HG02938 (cell line): ENCODE results near the gene PSMG1.
"Not testable (repeated sequence)": the region's sequence is repeated elsewhere in the genome, so short reads cannot be mapped to it uniquely, and the experiment has no call there.

Experiments used
- ATAC-seq: cut with Tn5 transposase; IDR thresholded peaks from one replicate; pipeline ENCODE4 v1.9.1; 2021; ENCODE audit warnings: mild to moderate bottlenecking, moderate library complexity; ENCODE audit not compliant: unreplicated experiment

Gene PSMG1

DNA sequence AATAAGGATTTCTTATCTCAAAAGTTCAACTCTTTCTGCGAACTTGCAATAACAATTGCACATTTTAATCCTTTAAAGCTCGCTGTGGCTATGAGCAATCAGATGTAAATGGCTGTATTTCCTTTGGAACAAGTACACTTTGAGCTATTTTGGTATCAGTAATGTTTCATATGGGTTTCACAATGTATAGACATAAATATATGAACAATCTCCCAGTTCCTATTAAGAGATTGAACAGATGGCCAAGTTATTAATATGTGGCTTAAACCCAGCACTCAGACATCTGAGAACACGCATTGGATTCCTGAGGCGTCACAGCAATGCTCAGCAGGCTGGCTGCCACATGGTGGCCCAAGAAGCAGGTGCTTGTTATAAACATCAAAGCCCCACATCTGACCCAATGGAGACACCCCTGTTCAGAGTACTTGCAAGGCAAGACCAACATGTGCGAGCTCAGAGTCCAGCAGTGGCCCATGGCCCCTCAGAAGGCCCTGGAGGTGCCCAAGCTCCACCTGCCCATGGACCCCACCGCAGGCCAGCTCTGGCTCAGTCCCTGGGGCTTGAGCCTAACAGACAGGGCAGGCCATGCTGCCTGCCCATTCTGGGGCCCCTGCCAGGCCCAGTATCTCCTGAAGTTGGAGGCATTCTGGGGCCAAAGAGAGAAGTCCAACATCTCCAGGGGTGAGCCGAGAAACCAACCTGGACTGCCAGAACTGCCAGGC, 23.7 kb downstream of the PSMG1 start:
- no peak for ATAC-seq

DNA sequence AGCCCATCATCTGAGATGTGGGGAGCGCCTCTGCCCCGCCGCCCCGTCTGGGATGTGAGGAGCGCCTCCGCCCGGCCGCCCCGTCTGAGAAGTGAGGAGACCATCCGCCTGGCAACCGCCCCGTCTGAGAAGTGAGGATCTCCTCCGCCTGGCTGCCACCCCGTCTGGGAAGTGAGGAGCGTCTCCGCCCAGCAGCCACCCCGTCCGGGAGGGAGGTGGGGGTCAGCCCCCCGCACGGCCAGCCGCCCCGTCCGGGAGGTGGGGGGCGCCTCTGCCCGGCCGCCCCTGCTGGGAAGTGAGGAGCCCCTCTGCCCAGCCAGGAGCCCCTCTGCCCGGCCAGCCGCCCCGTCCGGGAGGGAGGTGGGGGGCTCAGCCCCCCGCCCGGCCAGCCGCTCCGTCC, 26.0 kb downstream of the PSMG1 start:
- ATAC-seq = not testable (repeated sequence)

DNA sequence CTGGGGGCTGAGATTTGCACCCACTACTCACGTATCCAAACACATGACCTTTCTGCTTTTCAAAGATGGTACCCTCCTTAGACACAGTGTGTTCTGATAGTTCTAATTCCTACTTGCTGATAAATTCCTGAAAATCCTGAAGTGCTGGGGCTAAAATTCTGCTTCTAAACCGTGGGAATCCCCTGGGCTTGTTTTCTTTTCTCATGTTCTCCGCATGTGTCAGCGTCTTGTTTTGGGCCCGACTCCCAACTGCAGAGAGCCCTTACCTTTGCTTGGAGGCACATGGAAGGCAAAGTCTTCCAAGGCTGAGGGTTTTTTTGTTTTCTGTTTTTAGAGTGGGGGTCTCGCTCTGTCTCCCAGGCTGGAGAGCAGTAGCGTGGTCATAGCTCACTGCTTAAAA, 27.2 kb downstream of the PSMG1 start:
- no peak for ATAC-seq

DNA sequence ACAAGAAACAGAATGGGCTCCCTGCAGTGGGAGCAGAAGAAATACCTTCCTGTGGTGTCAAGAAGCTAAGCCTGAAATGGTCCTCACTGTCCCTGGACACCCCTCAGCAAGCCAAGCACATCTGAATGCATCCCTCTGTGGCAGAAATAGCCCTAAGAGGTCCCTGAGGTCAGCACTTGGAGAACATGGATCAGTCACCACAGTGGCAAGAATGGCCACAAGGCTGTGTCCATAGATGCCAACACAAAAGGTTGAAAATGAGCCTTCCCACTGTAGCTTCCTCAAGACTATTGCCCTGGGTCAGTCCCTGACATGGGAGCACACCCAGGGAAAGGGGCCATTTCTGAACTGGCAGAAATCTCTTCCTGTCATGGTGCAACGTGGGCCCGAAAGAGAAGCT, 27.7 kb downstream of the PSMG1 start:
- ATAC-seq = no peak

DNA sequence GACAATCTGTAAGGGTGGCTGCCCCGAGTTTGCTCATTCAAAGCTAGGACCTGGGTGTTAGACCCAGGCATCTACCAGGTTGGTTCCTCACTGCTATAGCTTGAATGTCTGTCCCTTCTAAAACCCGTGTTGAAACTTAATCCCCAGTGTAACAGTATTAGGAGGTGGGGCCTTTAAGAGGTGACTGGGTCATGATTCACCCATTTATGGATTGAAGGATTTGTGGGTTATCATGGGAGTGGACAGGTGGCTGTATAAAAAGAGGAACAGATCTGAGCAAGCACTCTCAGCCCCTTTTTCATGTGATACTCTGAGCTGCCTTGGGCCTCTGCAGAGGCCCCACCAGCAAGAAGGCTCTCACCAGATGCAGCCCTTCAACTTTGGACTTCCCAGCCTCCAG, 29.4 kb downstream of the PSMG1 start:
- no peak for ATAC-seq

DNA sequence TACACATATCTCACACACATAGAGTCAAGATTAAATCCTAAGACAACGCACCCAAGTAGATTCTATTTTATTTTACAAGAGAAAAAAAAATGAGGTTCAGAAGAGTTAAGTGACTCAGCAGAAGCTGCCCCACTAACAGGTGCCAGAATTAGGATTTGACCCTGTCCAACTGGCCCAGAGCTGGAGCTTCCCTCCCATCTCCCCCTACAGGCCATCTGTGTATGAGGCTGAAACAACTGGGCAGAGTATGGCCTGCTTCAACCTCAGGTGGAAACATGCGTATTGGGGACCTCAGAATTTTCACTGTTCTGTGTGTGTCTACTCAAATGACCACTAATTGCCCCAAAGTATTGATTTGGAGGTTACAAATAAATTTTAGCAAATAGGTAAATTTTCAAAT, 29.9 kb downstream of the PSMG1 start:
- no peak for ATAC-seq

DNA sequence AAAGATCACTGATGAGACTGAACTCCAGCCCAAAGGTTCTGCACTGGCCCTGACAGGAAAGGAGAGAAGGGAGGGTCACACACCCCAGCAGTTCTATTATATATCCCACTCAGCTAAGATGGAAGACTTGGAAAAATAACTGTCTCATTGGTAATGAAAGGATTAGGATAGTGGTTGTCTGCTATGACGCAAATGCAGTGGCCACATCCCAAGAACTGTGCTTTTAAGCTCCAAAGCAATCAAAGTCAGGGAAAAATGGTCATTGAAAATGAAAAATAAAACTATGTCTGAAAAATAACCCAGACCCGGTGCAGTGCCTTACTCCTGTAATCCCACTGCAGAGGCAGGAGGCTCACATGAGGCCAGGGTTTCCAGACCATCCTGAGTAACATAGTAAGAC, 31.0 kb downstream of the PSMG1 start:
- no peak for ATAC-seq

DNA sequence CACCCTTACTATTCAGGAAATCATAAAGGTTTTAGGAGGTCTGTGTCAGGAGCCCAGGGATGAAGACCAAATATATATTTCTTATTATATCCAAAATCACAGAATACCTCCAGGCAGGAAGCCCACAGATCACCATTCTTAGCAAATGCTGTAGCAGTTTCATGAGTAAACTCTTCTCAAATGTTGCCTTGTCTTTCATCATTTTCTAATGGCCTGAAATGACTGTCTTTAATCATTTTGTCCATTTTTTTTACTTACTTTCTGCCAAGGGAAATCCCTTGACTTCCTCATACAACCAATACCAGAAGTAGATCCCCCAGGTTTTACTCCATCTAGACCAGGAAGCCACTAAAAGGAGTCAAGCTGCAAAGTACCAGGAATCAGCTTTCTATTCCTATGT, 32.4 kb downstream of the PSMG1 start:
- ATAC-seq = no peak

DNA sequence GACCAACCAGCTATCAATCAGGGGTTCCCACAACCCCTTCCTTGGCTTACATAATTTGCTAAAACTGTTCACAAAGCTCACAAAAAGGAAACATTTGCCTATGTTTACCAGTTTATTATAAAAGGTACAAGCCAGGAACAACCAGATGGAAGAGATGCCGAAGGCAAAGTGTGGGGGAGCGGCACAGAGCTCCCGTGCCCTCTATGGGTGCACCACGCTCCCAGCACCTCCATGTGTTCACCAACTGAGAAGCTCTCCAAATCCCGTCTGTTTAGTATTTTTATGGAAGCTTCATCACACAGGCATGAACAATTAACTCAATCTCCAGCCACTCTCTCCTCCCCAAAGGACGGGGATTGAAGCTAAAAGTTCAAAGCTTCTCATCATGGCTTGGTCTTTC, 32.9 kb downstream of the PSMG1 start:
- ATAC-seq = no peak

DNA sequence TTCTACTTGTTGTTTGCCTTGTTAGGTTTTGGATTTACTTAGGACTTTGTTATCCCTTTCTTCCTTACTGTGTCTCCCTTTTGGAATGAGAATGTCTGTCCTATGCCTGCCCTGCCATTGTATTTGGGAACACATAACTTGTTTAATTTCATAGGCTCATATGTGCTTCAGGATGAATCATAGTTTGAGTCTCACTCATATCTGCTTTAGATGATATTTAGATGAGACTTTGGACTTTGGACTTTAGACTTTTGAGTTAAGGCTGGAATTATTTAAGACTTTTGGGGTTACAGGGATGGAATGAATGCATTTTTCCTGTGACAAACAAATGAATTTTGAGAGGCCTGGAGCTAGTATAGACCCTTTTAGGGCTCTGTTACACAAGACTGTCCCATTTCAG, 33.4 kb downstream of the PSMG1 start:
- ATAC-seq = no peak

DNA sequence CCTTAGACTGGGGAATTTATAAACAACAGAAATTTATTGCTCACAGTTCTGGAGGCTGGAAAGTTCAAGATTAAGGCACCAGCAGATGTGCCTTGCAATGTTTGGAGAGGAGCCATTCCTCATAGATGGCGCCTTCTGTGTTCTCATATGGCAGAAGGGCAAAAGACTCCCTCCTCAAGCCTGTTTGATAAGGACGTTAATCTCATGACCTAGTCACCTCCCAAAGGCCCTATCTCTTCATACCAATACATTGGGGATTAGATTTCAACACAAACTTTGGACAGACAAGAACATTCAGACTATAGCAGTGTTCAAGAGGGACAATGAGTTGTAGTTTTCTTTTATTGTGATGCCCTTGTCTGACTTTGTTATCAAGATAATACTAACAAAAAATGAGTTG, 34.3 kb downstream of the PSMG1 start:
- ATAC-seq = no peak

DNA sequence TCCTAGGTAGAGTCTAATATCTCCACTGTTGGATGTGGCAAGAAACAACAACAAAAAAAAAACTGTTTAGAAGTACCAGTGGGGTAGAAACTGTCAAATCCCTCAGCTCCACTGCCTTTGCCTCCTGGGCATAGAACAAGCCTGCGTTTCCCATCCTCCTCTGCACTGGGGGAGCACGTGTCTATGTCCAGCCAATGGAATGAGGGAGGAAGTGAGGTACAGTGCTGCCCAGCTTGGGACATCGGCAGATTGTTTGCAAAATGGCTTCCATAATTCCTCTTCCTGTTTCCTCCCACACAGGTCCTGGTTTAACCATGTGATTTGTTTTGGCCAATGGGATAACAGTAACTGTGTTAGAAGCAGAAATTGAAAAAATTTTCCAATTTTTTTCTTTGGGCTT, 39.1 kb downstream of the PSMG1 start:
- no peak for ATAC-seq

DNA sequence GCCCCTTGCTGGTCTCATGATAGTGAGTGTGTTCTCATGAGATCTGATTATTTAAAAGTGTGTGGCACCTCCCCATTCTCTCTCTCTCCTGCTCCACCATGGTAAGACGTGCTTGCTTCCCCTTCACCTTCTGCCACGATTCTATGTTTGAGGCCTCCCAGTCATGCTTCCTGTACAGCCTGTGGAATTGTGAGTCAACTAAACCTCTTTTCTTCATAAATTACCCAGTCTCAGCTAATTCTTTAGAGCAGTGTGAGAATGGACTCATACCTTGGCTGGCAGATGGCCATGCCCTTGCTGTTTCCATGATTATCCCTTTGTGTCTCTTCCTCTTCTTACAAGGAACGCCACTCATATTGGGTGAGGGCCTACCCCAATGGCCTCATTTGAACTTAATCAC, 40.3 kb downstream of the PSMG1 start:
- no peak for ATAC-seq

DNA sequence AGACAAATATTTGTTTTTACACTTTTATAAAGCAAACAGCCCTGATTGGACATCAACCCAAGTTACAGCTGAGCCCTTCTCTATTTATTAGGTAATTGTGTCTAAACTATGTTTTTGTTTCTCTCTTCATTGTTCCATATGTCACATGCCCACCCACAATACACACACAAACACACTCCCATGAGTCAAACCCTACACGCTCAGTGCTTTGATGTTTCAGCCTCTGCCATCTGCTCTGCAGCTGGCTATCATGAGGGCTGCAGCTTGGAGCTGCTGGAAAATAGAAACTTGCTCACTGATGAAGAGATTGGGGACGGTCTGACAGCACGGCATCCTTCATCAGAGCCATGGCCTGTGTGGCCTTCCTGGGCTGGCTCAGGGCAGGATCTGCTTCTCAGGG, 41.7 kb downstream of the PSMG1 start:
- ATAC-seq = no peak

DNA sequence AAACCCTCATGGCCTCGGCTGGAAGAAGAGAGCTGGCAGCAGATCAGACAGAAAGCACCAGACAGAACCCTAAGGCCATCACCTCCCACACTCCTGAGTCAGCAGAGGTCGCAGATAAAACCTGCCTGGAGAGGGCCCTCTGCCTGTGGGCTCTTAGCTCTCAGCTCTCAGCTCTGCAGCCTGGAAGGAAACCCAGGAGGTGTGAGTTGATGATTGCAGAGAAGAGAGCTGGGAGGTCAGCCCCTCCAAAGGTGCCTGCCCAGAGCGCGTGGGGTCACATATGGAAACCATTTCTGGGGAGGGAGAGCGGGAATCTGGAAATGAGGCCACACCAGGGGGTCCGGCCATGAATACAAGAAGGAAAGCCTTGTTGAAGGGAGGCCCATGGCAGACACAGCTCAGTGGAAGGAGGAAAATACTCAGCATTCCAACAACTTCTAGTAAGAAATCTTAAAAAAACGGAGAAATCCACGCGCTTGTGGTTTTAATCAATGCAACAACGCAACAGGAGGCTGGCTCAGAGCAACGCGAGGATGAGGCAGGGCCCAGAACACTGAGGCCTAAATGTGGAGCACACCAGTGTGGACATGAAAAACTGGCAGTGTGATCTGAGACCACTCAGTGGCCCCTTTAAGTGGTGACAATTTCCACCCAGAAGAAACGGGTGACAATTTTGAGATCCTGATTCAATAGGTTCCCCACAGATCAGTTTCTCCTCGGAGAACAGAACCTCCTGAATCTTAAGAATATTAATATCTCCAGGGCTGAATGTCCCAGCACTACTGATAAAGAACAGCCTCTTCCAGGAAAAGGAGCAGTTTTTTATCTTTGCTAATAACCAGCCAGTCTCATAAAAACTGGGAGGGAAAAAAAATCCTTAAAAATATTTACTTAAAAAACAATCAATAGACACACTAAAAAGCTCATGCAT, 45.7 kb downstream of the PSMG1 start:
- ATAC-seq = no peak

DNA sequence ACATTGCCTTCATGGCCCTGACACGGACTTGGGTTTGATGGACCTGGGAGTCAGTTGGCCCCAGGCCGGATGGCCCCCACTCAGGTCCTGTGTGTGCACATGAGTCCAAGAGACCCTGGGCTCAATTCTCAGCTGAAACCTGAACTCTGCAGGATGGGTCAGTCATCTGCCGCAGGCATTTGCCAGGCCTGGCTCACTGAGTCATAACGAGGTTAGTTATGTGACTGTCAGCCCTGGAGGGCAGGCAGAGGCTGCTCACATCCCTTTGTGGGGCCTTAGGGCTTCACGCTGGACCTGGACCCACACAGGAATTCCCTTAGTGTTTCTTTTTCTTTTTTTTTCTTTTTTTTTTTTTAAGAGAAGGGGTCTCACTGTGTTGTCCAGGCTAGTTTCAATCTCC, 46.5 kb downstream of the PSMG1 start:
- ATAC-seq = no peak

DNA sequence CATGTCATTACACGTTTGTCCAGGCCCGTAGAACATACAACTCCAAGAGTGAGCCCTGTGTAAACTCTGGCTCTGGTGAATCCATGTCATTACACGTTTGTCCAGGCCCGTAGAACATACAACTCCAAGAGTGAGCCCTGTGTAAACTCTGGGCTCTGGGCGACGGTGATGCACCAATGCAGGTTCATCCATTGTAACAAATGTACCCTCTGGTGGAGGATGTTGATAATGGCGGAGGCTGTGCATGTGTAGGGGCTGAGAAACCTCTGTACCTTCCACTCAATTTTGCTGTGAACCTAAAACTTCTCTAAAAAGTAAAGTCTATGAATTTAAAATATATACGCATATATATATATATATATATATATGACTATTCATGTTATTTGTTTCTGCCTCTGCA, 47.1 kb downstream of the PSMG1 start:
- not testable (repeated sequence) for ATAC-seq

DNA sequence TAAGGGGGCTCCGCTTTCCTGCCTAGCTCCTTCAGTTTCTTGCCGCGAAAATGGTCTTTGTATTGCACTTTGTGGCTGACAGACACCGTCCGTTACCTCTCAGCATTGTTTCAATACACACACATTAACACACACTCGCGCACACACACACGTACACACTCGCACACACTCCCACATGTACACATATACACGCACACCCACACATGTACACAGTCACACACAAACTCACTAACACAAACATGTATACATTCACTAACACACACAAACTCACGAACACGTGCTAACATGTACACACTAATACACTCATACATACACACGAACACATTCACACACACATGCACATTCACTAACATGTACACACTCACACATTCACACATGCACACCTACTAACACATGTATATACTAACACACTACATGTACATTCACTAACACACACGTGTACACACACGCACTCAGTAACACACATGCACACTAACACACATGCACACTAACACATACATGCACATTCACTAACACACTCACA, 48.9 kb downstream of the PSMG1 start:
- ATAC-seq = no peak

DNA sequence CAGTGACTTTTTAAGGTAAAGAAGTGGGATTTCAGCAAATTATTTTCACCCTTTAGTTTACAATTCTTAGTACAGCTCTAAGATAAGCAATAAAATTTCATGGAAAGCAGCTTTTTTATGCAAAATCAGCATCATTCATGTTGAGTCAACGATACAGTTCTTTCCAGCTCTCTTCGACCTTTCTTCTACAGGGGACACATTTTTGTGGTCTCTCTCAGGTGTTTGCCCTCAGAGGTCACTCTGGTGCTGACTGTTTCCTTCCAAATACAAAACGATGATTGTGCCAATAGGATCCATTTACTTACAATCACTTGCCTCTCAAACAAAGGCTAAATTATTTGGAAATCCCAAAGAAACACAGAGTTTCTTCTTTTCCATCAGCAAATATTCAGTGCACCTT, 51.0 kb downstream of the PSMG1 start:
- no peak for ATAC-seq

DNA sequence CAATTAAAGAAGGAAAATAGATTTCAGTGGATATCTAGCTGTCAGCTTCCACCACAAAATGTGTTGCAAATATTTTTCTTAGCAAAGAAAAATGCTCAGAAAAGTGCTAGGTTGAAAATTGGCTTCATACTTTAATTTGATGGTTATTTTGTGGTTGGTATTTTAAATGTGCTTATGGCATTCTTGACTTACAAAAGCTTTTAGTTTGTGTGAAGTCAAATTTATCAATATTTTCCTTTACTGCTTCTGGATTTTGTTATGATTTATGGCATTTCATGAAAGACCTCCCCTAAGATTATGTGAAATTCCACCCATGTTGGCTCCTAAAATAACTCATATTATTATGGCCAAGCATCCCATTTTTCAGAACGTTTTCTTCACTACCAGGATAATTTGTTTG, 51.5 kb downstream of the PSMG1 start:
- no peak for ATAC-seq

DNA sequence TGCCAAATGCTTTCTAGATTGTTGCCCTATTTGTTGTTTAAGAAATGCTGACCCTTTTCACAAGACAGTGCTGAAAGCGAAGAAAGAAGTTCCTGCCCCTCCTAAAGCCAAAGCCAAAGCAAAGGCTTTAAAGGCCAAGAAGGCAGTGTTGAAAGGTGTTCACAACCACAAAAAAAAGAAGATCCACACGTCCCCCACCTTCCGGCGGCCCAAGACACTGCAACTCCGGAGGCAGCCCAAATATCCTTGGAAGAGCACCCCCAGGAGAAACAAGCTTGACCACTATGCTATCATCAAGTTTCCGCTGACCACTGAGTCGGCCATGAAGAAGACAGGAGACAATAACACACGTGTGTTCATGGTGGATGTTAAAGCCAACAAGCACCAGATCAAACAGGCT, 55.7 kb downstream of the PSMG1 start:
- ATAC-seq = no peak

DNA sequence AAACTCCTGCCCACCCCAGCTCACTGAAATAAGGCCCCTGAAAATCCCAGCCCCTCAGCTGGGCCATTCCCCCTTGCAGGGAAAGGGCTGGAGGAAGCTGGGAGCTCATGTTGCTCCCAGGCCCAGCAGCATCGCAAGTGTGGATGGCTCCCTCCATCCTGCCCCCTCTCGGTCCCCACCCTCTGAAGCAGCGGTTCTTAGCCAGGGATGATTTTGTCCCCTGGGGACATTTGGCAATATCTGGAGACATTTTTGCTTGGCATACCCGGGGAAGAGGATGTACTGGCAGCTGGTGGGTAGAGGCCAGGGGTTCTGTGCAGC, 56.8 kb downstream of the PSMG1 start:
- no peak for ATAC-seq
